NCI-H526 (cell line): ENCODE measurements around the gene LIN7B.
"Not testable (repeated sequence)": the region's sequence is repeated elsewhere in the genome, so short reads cannot be mapped to it uniquely, and the experiment has no call there.

Experiments used
- DNase-seq, 2 experiments: peaks; one replicate each; lab custom pipeline; 2025; lab: John Stamatoyannopoulos, UW

LIN7B gene

GRCh38 chr19:49145573-49146407, 31.6 kb downstream of the LIN7B start:
- peak; percentile 57 to 86 for DNase-seq

- not testable (repeated sequence) for DNase-seq
These were observed 32.2 kb downstream of the LIN7B start for GRCh38 chr19:49146408-49146770.

DNA sequence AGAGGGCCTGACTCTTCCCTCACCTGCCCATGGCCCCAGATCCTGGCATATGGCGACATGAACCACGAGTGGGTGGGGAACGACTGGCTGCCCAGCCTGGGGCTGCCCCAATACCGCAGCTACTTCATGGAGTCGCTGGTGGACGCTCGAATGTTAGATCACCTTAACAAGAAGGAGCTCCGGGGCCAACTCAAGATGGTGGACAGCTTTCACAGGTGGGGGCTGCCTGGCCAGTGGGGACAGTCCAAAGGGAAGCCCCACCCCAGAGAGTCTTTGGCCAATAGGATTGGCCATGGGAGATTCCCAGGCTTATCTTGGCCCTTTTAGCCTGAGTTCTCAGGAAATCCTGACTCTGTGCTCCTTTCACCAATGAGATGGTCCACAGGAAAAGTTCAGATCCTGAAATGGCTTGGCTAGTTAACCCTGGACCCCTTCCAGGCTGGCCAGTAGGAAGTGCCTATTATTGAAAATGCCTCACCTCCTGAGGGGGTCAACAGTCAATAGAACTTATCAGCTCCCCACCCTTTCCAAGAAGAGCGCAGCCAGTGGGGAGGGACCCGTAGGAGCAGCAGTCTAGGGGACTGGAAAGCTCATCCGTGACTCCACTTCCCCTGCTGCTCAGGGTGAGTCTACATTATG, 34.0 kb downstream of the LIN7B start:
- DNase-seq = no peak

GRCh38 chr19:49148784-49149651, 34.8 kb downstream of the LIN7B start:
- peak; percentile 86 to 97 for DNase-seq

DNA sequence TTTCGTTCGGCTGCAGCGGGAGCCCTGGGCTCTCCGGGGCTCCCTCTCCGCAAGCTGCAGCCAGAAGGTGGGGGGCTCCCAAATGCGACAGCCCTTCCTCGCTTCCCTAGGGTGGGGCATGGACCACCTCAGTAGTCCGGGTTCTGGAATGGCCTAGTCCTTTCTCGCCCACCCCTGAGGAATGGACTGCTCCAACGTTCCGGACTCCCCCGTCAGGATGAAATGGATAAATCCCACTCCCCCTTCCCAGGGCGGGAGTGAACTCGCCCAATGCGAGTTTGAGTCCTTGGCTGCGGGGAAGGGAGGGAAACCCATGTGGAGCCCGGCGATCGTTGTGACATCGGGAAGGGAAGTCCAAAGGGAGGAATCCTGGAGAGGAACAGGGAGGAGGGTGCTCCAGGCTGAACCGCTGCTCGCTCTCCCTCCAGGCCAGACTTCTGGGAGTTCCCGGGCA, 35.5 kb downstream of the LIN7B start:
- peak; percentile 81 to 92 for DNase-seq

DNA sequence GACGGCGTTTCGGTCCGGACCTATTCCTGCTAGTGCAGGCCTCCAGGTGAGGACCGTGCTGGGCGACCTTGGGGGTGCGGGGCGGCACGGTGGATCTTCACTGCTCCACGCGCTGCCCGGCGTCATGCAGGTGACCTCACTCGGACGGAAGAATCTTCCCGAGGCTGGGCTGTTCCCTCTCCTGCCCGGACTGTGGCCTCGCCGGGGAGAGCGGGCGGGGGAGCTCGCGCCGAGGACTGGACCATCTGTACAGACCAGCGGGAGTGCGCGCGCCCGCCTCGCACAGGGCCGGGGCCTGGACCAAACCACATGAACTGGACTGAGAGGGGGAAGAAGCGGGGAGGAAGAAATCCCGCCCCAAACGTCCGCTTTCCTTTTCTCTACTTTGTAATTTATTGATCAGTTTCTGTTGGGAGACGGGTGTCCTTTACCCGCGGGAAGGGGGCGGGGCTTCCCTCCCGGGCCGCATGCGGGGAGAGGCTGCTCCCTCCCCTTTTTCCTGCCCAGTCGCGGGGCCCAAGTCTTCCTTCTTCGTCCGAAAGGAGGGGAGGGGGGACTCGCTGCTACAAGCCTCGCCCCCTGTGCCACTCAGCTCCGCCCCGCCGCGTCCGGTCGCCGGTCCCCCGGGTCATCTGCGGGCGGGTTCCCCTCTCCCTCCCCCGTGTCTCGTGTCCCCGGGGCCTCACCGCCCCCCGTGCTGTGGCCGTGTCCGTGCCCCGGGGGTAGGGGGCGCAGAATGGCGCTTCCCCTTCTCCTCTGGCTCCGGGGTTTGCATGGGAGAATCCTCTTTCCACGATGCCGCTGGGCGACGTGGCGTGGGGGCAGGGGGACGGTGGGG, 36.2 kb downstream of the LIN7B start:
- peak; percentile 71 to 94 for DNase-seq

DNA sequence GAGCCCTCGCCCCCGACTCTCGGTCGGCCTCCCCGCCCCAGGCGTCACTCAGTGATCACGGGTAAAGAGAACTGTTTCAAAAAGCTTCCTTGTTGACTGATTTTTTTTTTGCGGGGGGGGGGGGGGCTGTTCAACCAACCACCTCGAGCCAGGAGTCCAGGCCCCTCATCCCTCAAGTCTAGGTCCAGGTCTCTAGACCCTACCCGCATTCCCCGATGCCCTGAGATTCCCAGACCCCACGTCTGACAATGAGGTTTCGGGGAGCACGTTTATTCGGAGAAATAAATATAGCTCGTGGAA, 36.7 kb downstream of the LIN7B start:
- peak in 1 of 2 experiments; percentile 21 for DNase-seq

DNA sequence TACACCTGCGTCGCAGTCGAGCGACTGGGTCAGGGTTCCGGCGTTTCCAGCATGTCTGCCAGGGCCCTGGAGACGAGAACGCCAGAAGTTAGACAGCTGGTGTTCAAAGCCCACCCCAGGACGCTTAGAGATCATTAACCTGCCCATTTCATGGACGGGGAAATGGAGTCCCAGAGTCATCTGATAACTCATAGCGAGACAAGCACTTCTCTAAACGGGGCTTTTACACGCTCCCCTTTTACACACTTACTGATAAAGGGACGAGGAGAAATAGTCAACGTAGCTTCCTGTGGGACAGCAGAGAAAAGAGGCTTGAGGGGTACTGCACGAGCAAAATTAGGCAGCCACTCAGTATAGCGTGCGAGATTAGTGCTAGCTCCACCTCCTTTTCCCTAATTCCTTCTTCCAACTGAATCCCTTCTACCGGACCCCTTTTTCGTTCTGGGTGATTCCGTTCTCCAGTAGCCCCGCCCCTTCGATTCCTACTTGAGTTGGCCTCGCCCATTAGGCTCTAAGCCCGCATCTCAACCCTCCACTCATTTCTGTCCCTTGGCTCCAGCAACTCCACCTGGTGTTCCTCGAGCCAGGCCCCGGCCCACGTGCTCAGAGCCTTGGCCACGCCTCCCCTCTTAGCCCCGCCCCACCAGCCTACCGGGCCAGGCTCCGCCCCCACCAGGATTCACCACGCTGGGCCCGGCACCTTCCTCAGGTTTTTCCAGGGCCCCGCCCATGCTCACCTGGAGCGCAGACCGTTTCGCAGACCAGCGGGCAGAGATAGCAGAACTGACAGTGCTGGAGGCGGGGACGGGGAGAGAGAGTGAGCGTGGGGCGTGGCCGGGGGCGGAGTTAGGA, 37.3 kb downstream of the LIN7B start:
- peak; percentile 93 to 99 for DNase-seq

DNA sequence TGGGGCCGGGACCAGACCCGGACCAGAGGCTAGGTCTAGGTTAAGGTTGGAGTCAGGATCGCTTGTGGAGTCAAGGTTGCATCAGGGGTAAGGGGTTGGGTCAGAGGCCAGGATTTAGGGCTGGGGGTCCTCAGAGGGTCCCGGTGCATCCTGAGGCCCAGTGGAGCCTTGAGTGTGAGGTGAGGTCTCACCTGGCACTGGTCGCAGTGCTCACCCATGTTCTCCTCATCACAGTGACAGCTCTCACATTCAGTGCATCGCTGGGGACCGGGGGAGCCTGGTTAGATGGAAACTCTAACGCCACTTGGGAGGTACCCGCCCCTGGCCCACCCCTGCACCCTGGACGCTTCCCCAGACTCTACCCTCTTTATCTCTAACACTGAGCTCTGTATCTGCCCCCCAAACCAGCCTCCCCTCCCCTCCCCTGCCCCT, 38.0 kb downstream of the LIN7B start:
- no peak for DNase-seq

DNA sequence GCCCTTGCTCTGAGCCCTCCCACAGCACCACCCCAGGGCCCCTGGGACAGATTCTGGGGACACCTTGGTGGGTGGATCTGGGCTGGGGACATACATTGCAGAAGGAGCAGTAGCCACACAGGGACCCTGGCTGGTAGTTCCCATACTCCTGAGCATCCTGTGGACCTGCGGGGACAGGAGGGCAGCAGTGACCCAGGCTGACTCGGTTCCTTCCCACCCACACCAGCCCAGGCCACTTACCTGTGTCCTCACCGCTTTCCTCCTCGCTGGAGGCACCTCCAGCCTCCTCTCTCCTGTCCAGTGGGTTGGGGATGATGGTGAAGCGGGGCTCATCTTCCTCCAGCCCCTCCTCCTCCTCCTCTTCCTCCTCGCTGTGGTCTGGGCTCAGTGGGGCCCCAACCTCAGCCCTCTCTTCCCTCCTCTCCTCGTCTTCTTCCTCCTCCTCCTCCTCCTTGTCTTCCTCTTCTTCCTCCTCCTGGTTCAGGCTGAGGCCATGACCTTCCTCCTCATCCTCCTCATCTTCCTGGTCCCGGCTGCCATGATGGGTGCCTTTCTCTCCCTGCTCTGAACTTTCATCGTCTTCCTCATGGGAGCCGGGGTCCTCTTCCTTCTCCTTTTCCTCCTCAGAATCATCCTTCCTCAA, 39.1 kb downstream of the LIN7B start:
- no peak for DNase-seq

DNA sequence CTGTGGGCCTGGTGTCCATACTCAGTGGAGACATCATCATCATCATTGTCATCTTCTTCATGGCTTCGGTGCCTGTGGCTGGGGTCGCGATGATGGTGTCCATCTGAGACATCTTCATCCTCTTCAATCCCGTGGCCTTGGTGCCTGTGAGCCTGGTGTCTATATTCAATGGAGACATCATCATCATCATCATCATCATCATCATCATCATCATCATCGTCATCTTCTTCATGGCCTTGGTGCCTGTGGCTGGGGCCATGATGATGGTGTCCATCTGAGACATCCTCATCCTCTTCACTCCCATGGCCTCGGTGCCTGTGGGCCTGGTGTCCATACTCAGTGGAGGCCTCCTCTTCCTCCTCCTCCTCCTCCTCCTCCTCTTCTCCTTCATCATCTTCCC, 40.1 kb downstream of the LIN7B start:
- no peak for DNase-seq

GRCh38 chr19:49155005-49155819, 41.0 kb downstream of the LIN7B start, which contains the start of gene HRC:
TSS of gene HRC (minus strand) at chr19:49155396. CDS start at chr19:49155237, 159 bp downstream.
- no peak for DNase-seq

GRCh38 chr19:49155820-49156346, 41.7 kb downstream of the LIN7B start:
- no peak for DNase-seq

GRCh38 chr19:49157445-49158224, 43.5 kb downstream of the LIN7B start, which contains the start of gene TRPM4:
TSS of gene TRPM4 (plus strand) at chr19:49157792. CDS start at chr19:49157867, 75 bp downstream.
- peak; percentile 68 to 95 for DNase-seq

DNA sequence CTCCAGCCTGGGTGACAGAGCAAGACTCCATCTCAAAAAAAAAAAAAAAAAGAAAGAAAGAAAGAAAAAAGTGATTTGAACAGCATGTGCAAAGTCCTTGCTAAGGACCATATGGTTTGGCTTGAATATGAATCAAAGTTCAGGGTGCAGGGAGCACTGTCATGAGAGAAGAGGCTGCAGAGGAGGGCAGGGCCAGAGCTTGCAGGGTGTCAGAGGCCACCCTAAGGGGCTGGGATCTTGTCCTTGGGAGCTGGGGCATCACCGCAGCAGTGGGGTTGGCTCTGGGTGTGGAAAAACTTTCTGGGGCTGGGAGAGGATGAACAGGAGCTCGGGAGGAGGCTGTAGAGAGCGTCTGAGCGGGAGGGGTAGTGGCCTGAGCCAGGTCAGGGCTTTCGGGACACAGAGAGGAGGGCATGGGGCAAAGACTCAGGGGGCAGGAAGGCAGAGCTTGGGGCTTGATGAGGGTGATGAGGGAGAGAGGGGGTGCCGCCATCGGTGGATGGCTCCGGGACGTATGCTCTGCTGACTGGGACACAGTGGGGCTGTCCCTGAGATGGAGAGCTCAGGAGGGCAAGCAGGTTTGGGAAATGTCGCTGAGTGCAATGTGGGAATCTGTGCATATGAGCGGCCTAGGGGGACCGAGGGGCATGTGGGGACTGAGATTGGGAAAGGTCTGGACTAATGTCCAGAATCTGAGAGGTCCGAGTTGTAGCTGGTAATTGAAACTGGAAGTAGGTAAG, 46.5 kb downstream of the LIN7B start:
- no peak for DNase-seq

DNA sequence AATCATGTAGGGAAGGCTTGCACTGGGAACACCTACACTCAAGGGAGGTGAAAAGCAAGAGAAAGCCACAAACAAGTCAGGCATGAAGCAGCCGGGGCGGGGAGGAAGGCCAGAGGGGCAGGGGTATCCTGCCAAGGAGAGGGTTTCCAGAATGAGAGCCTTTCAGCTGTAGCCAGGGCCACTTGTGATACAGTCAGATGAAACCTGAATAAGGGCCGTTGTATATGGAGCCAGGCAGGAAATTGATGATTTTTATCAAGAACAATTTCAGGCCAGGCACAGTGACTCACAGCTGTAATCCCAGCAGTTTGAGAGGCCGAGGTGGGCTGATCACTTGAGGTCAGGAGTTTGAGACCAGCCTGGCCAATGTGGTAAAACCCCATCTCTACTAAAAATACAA, 47.8 kb downstream of the LIN7B start:
- no peak for DNase-seq

DNA sequence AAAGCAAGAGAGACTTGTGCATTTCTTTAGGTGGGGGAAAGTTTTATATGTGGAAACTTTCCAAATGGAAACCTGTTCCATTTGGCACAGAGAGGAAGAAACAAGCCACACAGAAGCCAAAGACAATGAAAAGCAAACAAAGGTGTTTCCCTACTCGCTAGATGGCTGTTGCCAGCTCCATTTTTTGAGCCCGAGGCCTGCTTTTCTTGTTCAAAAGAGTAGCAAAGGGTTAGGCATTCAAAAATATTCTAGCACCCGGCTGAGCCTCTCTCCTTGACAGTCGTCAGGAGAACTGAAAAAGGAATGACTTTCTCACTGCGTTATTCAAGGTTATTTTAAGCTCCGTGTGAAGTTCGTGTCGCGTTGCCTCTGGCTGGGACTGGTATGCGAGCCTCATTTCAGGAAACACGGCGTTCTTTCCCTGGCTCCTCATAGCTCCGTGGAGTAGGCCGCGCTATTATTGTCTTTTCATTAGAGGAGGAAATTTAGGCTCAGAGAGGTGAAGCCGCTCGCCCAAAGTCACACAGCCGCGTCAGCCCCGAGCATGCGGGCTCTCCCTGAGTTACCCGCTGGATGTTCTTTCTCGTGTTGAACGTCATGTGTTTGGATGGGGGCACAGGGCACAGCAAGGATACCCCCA, 51.1 kb downstream of the LIN7B start:
- no peak for DNase-seq
